Upper lobe of left lung (tissue), 6 donors: ENCODE results near the gene ZBTB47. TPM values are rescaled to one million over a fixed set of nuclear protein-coding genes. Genes with fewer than 3 reads are reported as not detected.

Source experiments
- ATAC-seq, 2 donors: fragments of 200-7000 bp; cut with Tn5 transposase; one replicate each; pipeline ENCODE4 v1.9.1; 2022; ENCODE audit warnings: mild to moderate bottlenecking in 2 of 2, moderate library complexity in 2 of 2; ENCODE audit not compliant: low FRiP score in 2 of 2
- DNase-seq, 2 donors: peaks; one replicate each; pipeline ENCODE4 v3.0.0-alpha.2; 2019 to 2020
- H3K27ac ChIP-seq, 4 donors: fragments of 200-600 bp; sonication (generic); one replicate each; pipeline ENCODE4 v1.5.1; 2016 to 2019
- H3K27me3 ChIP-seq, 4 donors: fragments of 200-600 bp; sonication (generic); one replicate each; pipeline ENCODE4 v1.5.1; 2017 to 2019
- H3K36me3 ChIP-seq, 4 donors: fragments of 200-600 bp; sonication (generic); one replicate each; pipeline ENCODE4 v1.5.1; 2016 to 2019
- H3K4me1 ChIP-seq, 4 donors: fragments of 200-600 bp; sonication (generic); one replicate each; pipeline ENCODE4 v1.5.1; 2018 to 2019
- H3K4me3 ChIP-seq, 4 donors: fragments of 200-600 bp; sonication (generic); one replicate each; pipeline ENCODE4 v1.5.1; 2017 to 2019; ENCODE audit warnings: mild to moderate bottlenecking in 2 of 4, moderate library complexity in 1 of 4
- H3K9me3 ChIP-seq, 4 donors: fragments of 200-600 bp; sonication (generic); one replicate each; pipeline ENCODE4 v1.5.1; 2018 to 2019
- CTCF ChIP-seq, 6 experiments: fragments of 450-650 bp in 4 of 6; fragments of 200-600 bp in 2 of 6; sonication (generic) in 2 of 6; IDR thresholded peaks; one replicate each; pipeline ENCODE4 v1.5.1; 2016 to 2019; ENCODE audit warnings: antibody characterized with exemption in 6 of 6
- EP300 ChIP-seq, 4 donors: sonication (generic); formaldehyde crosslinking; IDR thresholded peaks; one replicate each; pipeline ENCODE4 v1.5.1; 2017; ENCODE audit warnings: antibody characterized with exemption in 4 of 4, control low read depth in 2 of 4
- POLR2A ChIP-seq, 4 donors: fragments of 450-650 bp; IDR thresholded peaks; one replicate each; pipeline ENCODE4 v1.5.1; 2016 to 2017; ENCODE audit warnings: antibody characterized with exemption in 4 of 4, mild to moderate bottlenecking in 2 of 4
- POLR2AphosphoS5 ChIP-seq, 2 donors: sonication (generic); formaldehyde crosslinking; IDR thresholded peaks; one replicate each; pipeline ENCODE4 v1.5.1; 2017; ENCODE audit warnings: antibody characterized with exemption in 2 of 2
- WGBS, 2 donors: methylation state at CpG; one replicate each; pipeline ENCODE4 v1.1.5; 2017 to 2018; 5-methylcytosine and 5-hydroxymethylcytosine counted together
- total RNA-seq, 6 donors: library from RNA; depleted of rRNA in 4 of 6; stranded (reverse); fragments of >200 nt in 4 of 6; gene quantifications; one replicate each; pipeline versions ENCODE4 v1.1.0 to v1.2.1, GENCODE V29; 2016 to 2021
- donor health status: DM: no; HTN: no; CAD: no; lungs with moderate emphysema.
- donor health status: DM: no; HTN: yes; CAD: no; lungs with severe emphysema.

The ZBTB47 gene
- total RNA-seq, 6 donors from 2014 or later = 25.1 to 35.8 (median 29.9) TPM

- WGBS, 2 donors = 58 to 72% methylated on average over 9 of the region's 9 CpGs
- DNase-seq = no peak
- H3K4me3 ChIP-seq = no peak overlapping the region
- ATAC-seq = no peak
- H3K9me3 ChIP-seq = no peaks in the 10 kb centered on the region
- TF ChIP-seq POLR2AphosphoS5 (IDR thresholded peaks at IDR 0.05) = no peak
- TF ChIP-seq POLR2A (IDR thresholded peaks at IDR 0.05) = no peak
- TF ChIP-seq CTCF (IDR thresholded peaks at IDR 0.05) = no peak
- no peak for TF ChIP-seq EP300 (IDR thresholded peaks at IDR 0.05)
- no peaks in the 10 kb centered on the region for H3K36me3 ChIP-seq
- H3K4me1 ChIP-seq = peaks cover 0 to 11% (median 7%) of the 10 kb centered on the region in 4 donors
- peaks cover 0 to 12% (median 0%) of the 10 kb centered on the region in 4 donors for H3K27me3 ChIP-seq
- H3K27ac ChIP-seq = no peak overlapping the region
Measured at GRCh38 chr3:42689421-42690014, 36.0 kb downstream of the ZBTB47 start.

- Histone ChIP-seq H3K27ac (no peak overlapping the region), H3K27me3 (peaks cover 0 to 12% (median 0%) of the 10 kb centered on the region in 4 donors), H3K4me3 (no peak overlapping the region), H3K36me3 (no peaks in the 10 kb centered on the region), H3K9me3 (no peaks in the 10 kb centered on the region), H3K4me1 (peaks cover 0 to 11% (median 7%) of the 10 kb centered on the region in 4 donors)
- WGBS, 2 donors = 79 to 86% methylated on average over 7 of the region's 7 CpGs
- no peak for TF ChIP-seq CTCF (IDR thresholded peaks at IDR 0.05)
- no peak for TF ChIP-seq POLR2A (IDR thresholded peaks at IDR 0.05)
- no peak for TF ChIP-seq POLR2AphosphoS5 (IDR thresholded peaks at IDR 0.05)
- TF ChIP-seq EP300 (IDR thresholded peaks at IDR 0.05) = no peak
- DNase-seq (no peak), ATAC-seq (no peak)
Measured at GRCh38 chr3:42690191-42690590, 36.7 kb downstream of the ZBTB47 start.

GRCh38 chr3:42690766-42691680 lies 37.5 kb downstream of the ZBTB47 start:
- DNase-seq (no peak), ATAC-seq (no peak)
- Histone ChIP-seq H3K36me3 (no peaks in the 10 kb centered on the region), H3K4me3 (no peak overlapping the region), H3K27me3 (peaks cover 0 to 3% (median 0%) of the 10 kb centered on the region in 4 donors), H3K9me3 (no peaks in the 10 kb centered on the region), H3K27ac (no peak overlapping the region), H3K4me1 (peaks cover 0 to 4% (median 1%) of the 10 kb centered on the region in 4 donors)
- WGBS, 2 donors = 83 to 92% methylated on average over 7 to 10 of the region's 10 CpGs
- no peak for TF ChIP-seq CTCF (IDR thresholded peaks at IDR 0.05)
- no peak for TF ChIP-seq EP300 (IDR thresholded peaks at IDR 0.05)
- TF ChIP-seq POLR2A (IDR thresholded peaks at IDR 0.05) = no peak
- TF ChIP-seq POLR2AphosphoS5 (IDR thresholded peaks at IDR 0.05) = no peak

- Histone ChIP-seq H3K27ac (no peak overlapping the region), H3K4me1 (no peaks in the 10 kb centered on the region), H3K27me3 (no peaks in the 10 kb centered on the region), H3K4me3 (no peak overlapping the region), H3K36me3 (no peaks in the 10 kb centered on the region), H3K9me3 (no peaks in the 10 kb centered on the region)
- DNase-seq (no peak), ATAC-seq (no peak)
- 70 to 81% methylated on average over 8 to 13 of the region's 13 CpGs for WGBS, 2 donors
- TF ChIP-seq POLR2AphosphoS5 (IDR thresholded peaks at IDR 0.05) = no peak
- no peak for TF ChIP-seq CTCF (IDR thresholded peaks at IDR 0.05)
- no peak for TF ChIP-seq EP300 (IDR thresholded peaks at IDR 0.05)
- TF ChIP-seq POLR2A (IDR thresholded peaks at IDR 0.05) = no peak
Measured at GRCh38 chr3:42691816-42692666, 38.5 kb downstream of the ZBTB47 start.
